CD4-positive, alpha-beta T cell treated with Interleukin-17A for 1 hour (primary cell): ENCODE results near the gene ZBTB16.

Experiments
- DNase-seq: peaks from one replicate; pipeline ENCODE4 v3.0.0-alpha.2; 2020

The ZBTB16 gene

GRCh38 chr11:114193730-114194679 lies 134.5 kb downstream of the ZBTB16 start:
- DNase-seq, result no peak

GRCh38 chr11:114194702-114195101 lies 135.2 kb downstream of the ZBTB16 start:
- peak; percentile 25 for DNase-seq

DNA sequence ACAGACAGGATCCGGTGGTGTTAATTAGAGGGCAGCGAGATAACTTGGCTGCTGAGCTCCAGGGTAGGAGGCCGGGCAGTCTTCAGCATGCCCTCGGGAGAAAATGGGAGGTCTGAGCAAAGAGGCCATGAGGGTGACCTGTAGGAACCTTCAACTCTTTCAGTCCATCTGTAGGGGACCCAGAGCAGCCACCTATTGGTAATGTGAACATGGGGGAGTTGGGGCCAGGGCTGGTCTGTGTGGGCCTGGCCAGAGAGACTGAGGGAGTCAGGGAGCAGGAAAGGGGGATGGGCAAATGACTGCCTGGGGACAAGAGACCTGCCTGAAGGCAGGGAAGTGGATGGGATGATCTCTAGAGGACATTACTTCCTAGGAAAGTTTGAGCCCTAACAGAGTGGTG lies 135.6 kb downstream of the ZBTB16 start:
- no peak for DNase-seq

DNA sequence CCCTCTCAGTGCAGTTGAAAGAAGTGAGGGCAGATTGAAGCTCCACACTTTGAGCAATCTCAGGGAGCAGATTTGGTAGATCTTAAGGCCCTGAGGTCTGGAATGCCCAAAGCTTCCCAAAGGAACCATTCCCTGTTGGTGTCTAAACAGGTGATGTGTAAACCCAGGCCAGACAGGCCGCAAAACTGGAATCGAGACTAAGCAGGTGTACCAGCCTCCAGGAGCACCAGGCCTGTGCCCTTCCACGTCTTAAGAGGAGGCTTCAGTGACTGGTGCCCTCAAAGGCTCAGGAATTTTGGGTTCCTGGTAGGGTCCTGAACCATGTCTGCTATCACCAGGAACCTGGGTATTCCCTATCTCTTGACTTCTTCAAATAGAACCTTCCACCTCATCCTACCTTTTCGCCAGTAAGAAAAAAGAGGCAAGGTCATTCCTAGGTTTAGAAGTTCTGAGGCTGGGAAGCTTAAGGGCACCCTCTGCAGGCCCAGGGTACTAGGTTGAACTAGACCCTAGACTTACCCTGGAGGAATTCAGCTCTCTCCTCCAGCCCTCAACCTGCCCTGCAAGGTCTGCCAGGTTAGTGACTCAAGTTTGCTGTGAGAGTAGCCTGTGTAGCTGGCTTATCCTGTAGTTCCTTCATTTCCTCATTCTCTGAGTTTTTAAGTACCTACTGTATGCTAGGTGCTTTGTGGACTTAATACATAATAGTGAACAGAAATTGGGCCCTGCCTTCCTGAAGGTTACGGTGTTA lies 136.6 kb downstream of the ZBTB16 start:
- DNase-seq, result peak; percentile 33

- no peak for DNase-seq
Measured at GRCh38 chr11:114196997-114197703, 137.6 kb downstream of the ZBTB16 start.

DNA sequence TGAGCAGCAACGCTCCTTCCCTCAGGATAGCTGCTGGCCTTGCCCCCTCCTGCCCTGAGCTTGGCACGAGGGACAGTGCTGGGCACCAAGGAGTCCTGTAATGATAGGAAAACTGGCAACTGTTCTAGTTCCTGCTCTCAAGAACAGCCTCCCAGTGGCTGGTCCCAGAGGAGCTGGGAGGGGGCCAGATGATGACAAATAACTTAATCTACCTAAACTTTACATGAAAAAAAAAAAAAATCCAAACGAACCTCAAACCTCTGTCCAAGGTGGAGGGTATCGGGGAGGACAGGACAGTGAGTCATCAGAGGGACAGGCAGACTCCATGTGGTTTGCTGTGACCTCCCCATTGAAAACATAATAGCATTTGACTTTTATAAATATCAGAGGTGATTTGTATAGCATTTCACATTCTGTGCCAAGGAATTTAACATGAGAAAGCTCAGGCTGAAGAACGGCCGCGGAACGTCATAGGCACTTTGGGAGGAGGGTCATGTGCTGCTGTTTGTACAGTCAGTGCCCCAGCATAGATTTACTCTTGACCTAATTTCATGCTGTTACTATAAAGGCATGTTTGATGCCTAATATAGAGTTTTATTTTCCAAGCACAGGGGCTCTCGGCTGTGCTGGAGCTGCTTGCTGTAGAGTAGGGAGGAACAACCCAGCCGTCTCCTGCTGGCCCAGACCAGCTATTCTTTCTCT lies 138.4 kb downstream of the ZBTB16 start:
- DNase-seq, result no peak

GRCh38 chr11:114199051-114199450 lies 139.5 kb downstream of the ZBTB16 start:
- DNase-seq, result no peak

GRCh38 chr11:114200351-114201133 lies 141.0 kb downstream of the ZBTB16 start:
- no peak for DNase-seq

DNA sequence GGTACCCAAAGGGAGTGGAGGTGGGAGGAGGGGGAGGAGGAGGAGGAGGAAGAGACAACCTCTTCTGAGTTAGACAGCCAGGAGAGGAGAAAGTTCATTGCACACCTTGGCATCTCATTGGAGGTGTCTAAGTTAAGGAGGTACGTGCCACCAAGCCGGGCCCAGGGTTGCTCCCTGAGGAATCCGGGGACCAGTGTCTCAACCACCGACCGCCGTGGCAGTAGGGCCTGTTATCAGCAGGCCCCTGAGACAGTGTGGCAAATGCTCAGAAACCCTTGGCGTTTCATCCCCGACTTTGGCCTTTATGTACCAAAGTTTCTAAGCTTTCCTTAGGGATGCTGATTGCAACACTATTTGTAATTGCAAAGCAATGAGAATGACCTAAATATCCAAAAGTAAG lies 141.7 kb downstream of the ZBTB16 start:
- DNase-seq, result no peak

DNA sequence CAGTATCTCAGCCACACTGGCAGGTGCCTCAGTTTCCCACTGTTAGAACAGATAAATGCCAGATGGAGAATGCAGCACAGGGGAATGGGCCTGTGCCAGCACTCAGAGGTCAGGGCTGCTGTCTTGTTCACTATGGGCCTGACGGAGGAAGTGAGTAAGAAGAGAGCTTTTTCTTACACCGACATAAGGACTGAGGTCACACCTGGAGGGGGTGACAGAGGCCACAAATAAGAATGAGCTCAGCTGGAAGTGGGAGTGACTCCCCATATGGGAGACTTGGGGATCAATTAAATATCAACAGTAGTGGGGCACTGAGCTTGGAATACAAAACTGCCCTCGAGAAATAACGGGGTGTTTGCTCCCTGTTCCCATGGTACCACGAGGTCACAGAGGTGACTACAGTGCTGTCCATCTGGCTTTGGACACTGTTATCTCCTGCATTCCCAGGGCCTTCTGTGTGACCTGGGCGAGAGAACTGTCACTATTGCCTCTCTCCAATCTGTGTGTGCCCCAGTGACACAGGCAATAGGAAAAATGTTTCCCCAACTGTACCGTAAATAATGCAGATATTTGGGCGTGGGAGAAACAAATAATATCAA lies 142.6 kb downstream of the ZBTB16 start:
- DNase-seq, result no peak

GRCh38 chr11:114207096-114207495 lies 147.6 kb downstream of the ZBTB16 start:
- DNase-seq, result no peak

DNA sequence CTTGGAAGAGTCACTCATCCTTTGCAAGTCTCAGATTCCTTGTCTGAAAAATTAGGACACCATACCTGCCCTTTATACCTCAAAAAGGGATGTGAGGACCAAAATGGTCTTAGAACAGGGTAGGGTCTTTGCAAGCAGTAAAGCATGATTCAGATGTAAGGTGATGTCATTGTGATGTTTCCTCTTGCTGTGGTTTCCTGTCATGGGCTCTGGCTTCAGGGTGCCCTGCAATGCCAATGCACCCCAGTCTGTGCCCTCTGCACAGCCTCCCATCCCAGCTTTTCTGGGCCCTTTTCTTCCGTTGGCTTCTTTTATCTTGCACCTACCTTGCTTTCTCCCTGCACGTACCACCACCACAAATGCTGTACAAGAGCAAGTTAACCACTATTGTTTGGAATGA lies 148.9 kb downstream of the ZBTB16 start:
- DNase-seq, result peak; percentile 50

- no peak for DNase-seq
Measured at GRCh38 chr11:114209343-114209742, 149.8 kb downstream of the ZBTB16 start.

- DNase-seq, result no peak
Measured at GRCh38 chr11:114209904-114210303, 150.4 kb downstream of the ZBTB16 start.

GRCh38 chr11:114211444-114212121 lies 152.1 kb downstream of the ZBTB16 start:
- DNase-seq, result no peak

- DNase-seq, result no peak
Measured at GRCh38 chr11:114213622-114214021, 154.1 kb downstream of the ZBTB16 start.

DNA sequence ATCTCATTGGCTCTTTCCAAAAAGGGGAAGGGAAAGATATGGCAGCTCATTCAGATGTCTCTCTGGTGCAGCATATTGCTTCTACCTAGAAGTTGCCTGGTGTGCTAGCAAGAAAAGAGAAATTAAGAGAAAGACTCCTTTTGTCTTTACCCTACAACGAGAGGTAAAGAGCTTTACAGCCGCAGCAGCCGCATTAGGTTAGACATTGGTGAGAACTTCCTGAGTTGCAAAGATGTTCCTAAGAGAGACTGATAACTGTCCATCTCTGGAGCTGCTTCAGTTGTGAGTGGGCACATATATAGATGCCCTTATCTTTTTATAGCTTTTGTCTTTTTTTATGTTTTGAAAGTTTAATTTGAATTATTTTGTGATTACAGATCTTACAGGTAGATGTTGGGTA lies 155.9 kb downstream of the ZBTB16 start:
- DNase-seq, result no peak

- DNase-seq, result no peak
Measured at GRCh38 chr11:114215871-114216795, 156.6 kb downstream of the ZBTB16 start.

DNA sequence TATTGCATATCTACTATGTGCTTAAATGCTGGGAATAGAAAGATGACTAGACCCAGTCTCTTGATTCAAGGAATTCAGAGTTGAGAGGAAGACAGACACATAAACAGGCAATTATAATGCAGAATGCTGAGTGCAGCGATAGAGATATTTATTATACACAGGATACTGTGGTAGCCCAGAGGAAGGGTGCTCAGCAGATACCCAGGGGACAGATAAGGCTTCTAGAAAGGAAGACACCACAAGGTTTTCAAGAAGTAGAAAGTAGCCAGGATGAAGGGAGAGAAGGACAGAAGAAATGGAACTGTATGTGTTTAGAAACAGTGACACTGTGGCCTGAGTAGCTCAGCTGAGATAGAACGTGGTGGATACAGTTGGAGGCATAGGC lies 157.3 kb downstream of the ZBTB16 start:
- DNase-seq, result peak; percentile 22

DNA sequence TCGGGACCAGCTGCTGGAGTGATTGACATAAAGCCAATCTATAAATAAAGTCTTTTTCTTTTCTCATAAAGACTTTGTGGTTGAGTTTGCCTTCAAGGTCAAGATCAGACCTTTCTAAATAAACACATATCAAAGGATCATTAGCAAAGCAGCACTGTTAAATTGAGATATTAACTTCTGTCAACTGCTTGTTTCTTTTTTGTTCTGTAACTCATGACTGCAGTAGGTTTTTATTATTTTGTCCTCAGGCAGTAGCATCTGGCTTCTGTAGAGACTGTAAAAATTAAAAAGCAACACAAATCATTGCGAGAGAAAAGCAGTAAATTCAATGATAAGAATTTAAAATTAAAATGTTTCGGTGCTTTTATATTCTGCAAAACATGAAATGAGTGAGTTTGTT lies 159.0 kb downstream of the ZBTB16 start:
- DNase-seq, result no peak
